ENCODE measurements around the gene PIK3IP1. TPM values are rescaled to one million over a fixed set of nuclear protein-coding genes. Genes with fewer than 3 reads are reported as not detected.

PIK3IP1 gene
- total RNA-seq, 4 donors from 2014 or later: 7.0 to 53.0 (median 19.2) TPM

DNA sequence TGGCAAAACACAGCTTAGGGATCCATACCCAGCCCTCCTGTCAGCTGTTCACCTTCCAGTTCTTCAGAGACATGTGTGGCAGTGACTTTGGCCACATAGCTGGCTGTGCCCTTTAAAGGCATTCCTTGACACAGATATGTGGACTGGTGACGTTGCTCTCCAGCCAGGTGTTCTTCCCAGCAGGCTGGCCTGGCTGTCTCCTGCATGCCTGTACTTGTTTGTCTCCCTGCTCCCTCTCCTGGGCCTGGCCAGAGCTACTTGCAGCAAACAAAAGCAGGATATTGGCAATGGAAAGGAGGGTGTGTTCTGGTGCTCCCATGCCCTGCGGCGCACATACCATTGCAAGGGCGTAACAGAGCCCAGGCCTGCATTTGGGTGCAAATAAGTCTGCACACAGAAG lies 38.3 kb downstream of the PIK3IP1 start:
- WGBS, 2 donors: 83% methylated on average over 1 of the region's 4 CpGs; no CpG with 5 or more reads in 1 of the 2 donors
- intact Hi-C loops (cut with DNase I): no loop called here
- DNase-seq: no peak
- peak overlapping the region; percentile 71 to 93 (median 86) for H3K27ac ChIP-seq
- H3K36me3 ChIP-seq: peaks cover 0 to 19% (median 6%) of the 10 kb centered on the region in 3 donors
- H3K9me3 ChIP-seq: no peaks in the 10 kb centered on the region
- H3K4me1 ChIP-seq: peaks cover 16 to 71% (median 17%) of the 10 kb centered on the region in 3 donors
- H3K4me3 ChIP-seq: peak overlapping the region in 1 of 4 donors; percentile 9
- H3K27me3 ChIP-seq: no peaks in the 10 kb centered on the region
- TF ChIP-seq, protein P1, sequence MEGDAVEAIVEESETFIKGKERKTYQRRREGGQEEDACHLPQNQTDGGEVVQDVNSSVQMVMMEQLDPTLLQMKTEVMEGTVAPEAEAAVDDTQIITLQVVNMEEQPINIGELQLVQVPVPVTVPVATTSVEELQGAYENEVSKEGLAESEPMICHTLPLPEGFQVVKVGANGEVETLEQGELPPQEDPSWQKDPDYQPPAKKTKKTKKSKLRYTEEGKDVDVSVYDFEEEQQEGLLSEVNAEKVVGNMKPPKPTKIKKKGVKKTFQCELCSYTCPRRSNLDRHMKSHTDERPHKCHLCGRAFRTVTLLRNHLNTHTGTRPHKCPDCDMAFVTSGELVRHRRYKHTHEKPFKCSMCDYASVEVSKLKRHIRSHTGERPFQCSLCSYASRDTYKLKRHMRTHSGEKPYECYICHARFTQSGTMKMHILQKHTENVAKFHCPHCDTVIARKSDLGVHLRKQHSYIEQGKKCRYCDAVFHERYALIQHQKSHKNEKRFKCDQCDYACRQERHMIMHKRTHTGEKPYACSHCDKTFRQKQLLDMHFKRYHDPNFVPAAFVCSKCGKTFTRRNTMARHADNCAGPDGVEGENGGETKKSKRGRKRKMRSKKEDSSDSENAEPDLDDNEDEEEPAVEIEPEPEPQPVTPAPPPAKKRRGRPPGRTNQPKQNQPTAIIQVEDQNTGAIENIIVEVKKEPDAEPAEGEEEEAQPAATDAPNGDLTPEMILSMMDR (IDR thresholded peaks at IDR 0.05): peak in 4 of 6 experiments; percentile 6 to 43 (median 21)
- no peak for TF ChIP-seq POLR2A (IDR thresholded peaks at IDR 0.05)

DNA sequence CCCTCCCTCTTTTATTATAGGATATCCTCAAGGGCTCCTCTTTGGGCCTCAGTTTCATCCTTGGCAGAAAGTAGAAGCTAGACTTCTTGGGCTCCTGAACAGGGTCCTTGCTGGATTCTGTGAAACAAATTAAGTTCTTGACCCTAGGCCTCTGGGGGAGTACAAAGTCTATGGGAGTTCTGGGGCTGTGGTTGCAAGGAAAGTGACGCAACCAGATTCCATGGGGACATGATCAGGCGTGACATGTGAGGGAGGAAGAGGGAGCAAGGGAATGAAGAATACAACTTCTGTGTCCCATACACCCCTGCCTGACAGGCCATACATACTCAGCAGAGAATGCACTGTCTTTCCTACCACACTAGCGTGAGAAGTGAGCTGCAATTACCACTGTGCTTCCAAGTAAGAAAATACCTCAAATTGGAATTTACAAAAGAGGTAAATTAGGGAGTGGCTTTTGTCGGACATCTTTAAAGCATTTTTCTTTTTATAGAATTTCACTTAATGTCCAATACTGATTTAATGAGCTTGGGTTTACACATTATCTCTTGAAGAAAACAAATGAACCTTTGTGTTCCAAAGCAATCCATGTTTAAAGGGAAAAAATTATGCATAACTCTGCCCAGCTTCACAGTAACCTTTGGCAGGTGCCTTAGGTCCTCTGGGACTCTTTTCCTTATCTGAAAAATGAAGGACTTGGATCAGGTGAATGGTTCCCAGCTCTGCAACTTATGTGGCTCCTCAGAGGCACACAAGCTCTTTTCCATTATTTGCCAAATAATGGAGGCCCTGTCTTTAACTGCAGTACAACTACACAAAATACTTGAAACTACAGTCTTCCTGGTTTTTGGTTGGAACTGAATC lies 41.3 kb downstream of the PIK3IP1 start:
- peaks cover 24 to 87% (median 28%) of the 10 kb centered on the region in 3 donors for H3K4me1 ChIP-seq
- peak overlapping the region; percentile 68 to 74 (median 70) for H3K4me3 ChIP-seq
- no peaks in the 10 kb centered on the region for H3K27me3 ChIP-seq
- no peak for TF ChIP-seq POLR2A (IDR thresholded peaks at IDR 0.05)
- TF ChIP-seq, protein P1 (IDR thresholded peaks at IDR 0.05): no peak
- 21 to 42% methylated on average over 4 of the region's 4 CpGs for WGBS, 2 donors
- H3K27ac ChIP-seq: peak overlapping the region; percentile 89 to 93 (median 90)
- intact Hi-C loops (cut with DNase I): no loop called here
- DNase-seq: no peak
- H3K36me3 ChIP-seq: no peaks in the 10 kb centered on the region
- H3K9me3 ChIP-seq: no peaks in the 10 kb centered on the region

DNA sequence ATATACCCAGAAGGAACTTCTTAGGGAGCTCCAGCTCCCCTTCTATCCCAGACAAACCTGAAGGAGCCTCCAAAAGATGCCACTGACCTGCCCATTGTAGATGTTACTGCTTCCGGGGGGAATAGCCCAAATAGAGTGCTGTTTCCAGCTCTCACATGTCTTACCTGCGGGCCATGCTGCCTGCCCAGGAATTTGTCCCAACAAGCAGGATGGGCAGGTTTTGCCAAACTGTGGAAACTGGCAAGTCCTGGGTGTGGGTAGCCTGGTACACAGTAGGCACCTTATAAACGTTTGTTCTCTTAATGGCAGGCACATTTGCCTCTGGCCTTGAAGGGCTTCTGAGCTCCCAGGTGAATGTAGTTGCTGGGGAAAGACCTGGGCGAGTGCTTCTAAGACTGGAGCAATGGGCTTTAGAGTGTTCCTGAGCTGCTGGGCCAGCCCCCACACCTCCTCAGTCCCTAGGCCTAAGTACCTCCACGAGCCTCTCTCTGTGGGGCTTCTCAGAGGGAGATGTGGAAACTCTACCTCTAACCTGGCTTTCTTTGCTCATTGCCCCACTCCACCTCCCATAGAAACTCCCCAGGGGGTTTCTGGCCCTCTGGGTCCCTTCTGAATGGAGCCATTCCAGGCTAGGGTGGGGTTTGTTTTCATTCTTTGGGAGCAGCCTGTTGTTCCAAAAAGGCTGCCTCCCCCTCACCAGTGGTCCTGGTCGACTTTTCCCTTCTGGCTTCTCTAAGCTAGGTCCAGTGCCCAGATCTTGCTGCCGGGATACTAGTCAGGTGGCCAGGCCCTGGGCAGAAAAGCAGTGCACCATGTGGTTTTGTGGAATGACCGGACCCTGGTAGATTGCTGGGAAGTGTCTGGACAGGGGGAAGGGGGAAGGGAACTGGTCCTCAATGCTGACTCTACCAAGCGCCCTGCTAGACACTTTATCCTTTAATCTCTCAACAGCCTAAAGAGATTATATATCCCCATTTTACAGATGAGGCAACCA lies 43.0 kb downstream of the PIK3IP1 start:
- intact Hi-C loops (cut with DNase I): no loop called here

DNA sequence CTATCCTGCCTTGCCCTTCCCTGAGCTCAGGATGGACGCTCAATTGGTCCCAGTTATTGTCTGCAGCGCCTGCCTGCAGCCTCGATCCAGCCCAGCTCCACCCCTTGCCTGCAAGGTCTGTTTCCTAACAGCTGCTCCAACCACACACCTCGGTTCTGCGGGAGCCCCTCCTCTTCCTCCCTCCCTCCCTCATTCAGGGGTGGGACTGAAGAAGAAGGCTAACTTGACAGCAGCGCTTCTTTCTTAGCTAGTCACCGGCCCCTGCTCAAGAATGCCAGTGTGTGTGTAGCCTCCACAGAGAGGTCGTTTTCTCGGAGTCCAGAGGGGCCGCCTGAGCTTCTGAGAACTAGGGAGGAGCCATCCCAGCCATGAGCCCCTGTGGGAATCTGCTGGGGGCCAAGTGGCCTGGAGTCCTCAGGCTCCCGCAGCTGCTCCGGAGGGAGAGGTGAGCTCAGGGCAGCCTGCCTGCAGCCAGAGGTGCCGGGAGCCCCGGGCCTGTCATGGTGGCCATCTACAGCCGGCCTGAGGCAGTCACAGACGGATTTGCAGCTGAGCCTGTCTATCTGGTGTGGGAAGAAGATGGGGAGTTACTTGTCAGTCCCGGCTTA lies 44.0 kb downstream of the PIK3IP1 start:
- Histone ChIP-seq H3K4me1 (peaks cover 16 to 79% (median 20%) of the 10 kb centered on the region in 3 donors), H3K36me3 (no peaks in the 10 kb centered on the region), H3K27ac (peak overlapping the region; percentile 89 to 93 (median 90)), H3K9me3 (no peaks in the 10 kb centered on the region), H3K27me3 (no peaks in the 10 kb centered on the region), H3K4me3 (peak overlapping the region; percentile 68 to 74 (median 70))
- 12 to 17% methylated on average over 4 to 6 of the region's 17 CpGs for WGBS, 2 donors
- TF ChIP-seq, protein P1 (IDR thresholded peaks at IDR 0.05): no peak
- peak in 2 of 4 donors; percentile 66 to 86 for TF ChIP-seq POLR2A (IDR thresholded peaks at IDR 0.05)
- intact Hi-C loops (cut with DNase I): no loop called here
- no peak for DNase-seq

More for the DNA sequence above, 43.0 kb downstream of the PIK3IP1 start:
- 40 to 45% methylated on average over 6 to 7 of the region's 9 CpGs for WGBS, 2 donors
- H3K4me3 ChIP-seq: peak overlapping the region; percentile 68 to 74 (median 70)
- H3K36me3 ChIP-seq: no peaks in the 10 kb centered on the region
- peak overlapping the region; percentile 89 to 93 (median 90) for H3K27ac ChIP-seq
- no peak for DNase-seq
- TF ChIP-seq POLR2A (IDR thresholded peaks at IDR 0.05): peak in 1 of 4 donors; percentile 32
- TF ChIP-seq, protein P1 (IDR thresholded peaks at IDR 0.05): no peak
- H3K9me3 ChIP-seq: no peaks in the 10 kb centered on the region
- H3K27me3 ChIP-seq: no peaks in the 10 kb centered on the region
- peaks cover 12 to 79% (median 16%) of the 10 kb centered on the region in 3 donors for H3K4me1 ChIP-seq
